ENCODE data around the gene KAZN.

Gene KAZN

GRCh38 chr1:14897080-14897449 is 298.6 kb downstream of the KAZN start:
- no peak for DNase-seq

- DNase-seq: no peak
Measured at GRCh38 chr1:14897547-14897946, 299.1 kb downstream of the KAZN start.

GRCh38 chr1:14897997-14898645 is 299.6 kb downstream of the KAZN start:
- no peak for DNase-seq

GRCh38 chr1:14899686-14900085 is 301.2 kb downstream of the KAZN start:
- no peak for DNase-seq

GRCh38 chr1:14901371-14901954 is 303.0 kb downstream of the KAZN start:
- no peak for DNase-seq

- no peak for DNase-seq
Measured at GRCh38 chr1:14903922-14904321, 305.4 kb downstream of the KAZN start.

GRCh38 chr1:14906665-14907064 is 308.2 kb downstream of the KAZN start:
- DNase-seq: no peak

- no peak for DNase-seq
Measured at GRCh38 chr1:14907416-14907815, 308.9 kb downstream of the KAZN start.

- no peak for DNase-seq
Measured at GRCh38 chr1:14909273-14909672, 310.8 kb downstream of the KAZN start.

GRCh38 chr1:14909920-14910460 is 311.5 kb downstream of the KAZN start:
- DNase-seq: no peak

- DNase-seq: no peak
Measured at GRCh38 chr1:14910984-14911721, 312.7 kb downstream of the KAZN start.

GRCh38 chr1:14912839-14913481 is 314.5 kb downstream of the KAZN start:
- DNase-seq: no peak

- no peak for DNase-seq
Measured at GRCh38 chr1:14913482-14914177, 315.1 kb downstream of the KAZN start.

- no peak for DNase-seq
Measured at GRCh38 chr1:14914351-14914988, 316.0 kb downstream of the KAZN start.

- DNase-seq: peak; percentile 7
Measured at GRCh38 chr1:14915356-14916054, 317.0 kb downstream of the KAZN start.

- DNase-seq: no peak
Measured at GRCh38 chr1:14919289-14919688, 320.8 kb downstream of the KAZN start.

- DNase-seq: no peak
Measured at GRCh38 chr1:14919751-14920150, 321.3 kb downstream of the KAZN start.

GRCh38 chr1:14921057-14921456 is 322.6 kb downstream of the KAZN start:
- no peak for DNase-seq

GRCh38 chr1:14922942-14923726 is 324.6 kb downstream of the KAZN start:
- no peak for DNase-seq

- peak; percentile 2 for DNase-seq
Measured at GRCh38 chr1:14923727-14924452, 325.4 kb downstream of the KAZN start.
